Naive thymus-derived CD4-positive, alpha-beta T cell (primary cell): ENCODE results near the gene IGDCC3. TPM values are rescaled to one million over a fixed set of nuclear protein-coding genes. Genes with fewer than 3 reads are reported as not detected.

ENCODE experiments used
- ATAC-seq: fragments of 150-1000 bp; cut with Tn5 transposase; 2 replicates; pipeline ENCODE4 v1.10.0; 2021; ENCODE audit warnings: mild to moderate bottlenecking, moderate library complexity
- CTCF ChIA-PET: fragments of 350-600 bp; sonication (Branson Sonifier 250); formaldehyde crosslinking; loops from one replicate; lab custom pipeline; 2021; ENCODE audit warnings: antibody characterized with exemption; lab: Charles Lee
- POLR2A ChIA-PET: fragments of 350-600 bp; sonication (Branson Sonifier 250); formaldehyde crosslinking; loops from one replicate; lab custom pipeline; 2021; ENCODE audit warnings: antibody characterized with exemption, inconsistent platforms; lab: Charles Lee
- DNase-seq, 9 donors: peaks; one replicate each; pipeline versions ENCODE4 v3.0.0 to v3.0.0-alpha.2; 2020 to 2022; ENCODE audit warnings: mixed read lengths in 1 of 9
- H3K27ac ChIP-seq: one replicate; pipeline ENCODE4 v1.7.0; 2013; ENCODE audit warnings: mild to moderate bottlenecking, low read depth, low read length, moderate library complexity
- H3K27me3 ChIP-seq, 2 donors: one replicate each; pipeline ENCODE4 v1.7.0; 2013; ENCODE audit warnings: low read length in 2 of 2, mild to moderate bottlenecking in 2 of 2, moderate library complexity in 2 of 2; ENCODE audit not compliant: control insufficient read depth in 2 of 2, insufficient read depth in 2 of 2
- H3K36me3 ChIP-seq, 3 experiments: 1 replicate in 2 of 3; 2 replicates in 1 of 3; pipeline ENCODE4 v1.7.0; 2013; ENCODE audit warnings: low read length in 3 of 3, mild to moderate bottlenecking in 3 of 3, moderate library complexity in 1 of 3; ENCODE audit not compliant: insufficient read depth in 3 of 3, control insufficient read depth in 2 of 3
- H3K4me1 ChIP-seq, 2 donors: one replicate each; pipeline ENCODE4 v1.7.0; 2013; ENCODE audit warnings: low read length in 2 of 2, mild to moderate bottlenecking in 2 of 2, moderate library complexity in 1 of 2; ENCODE audit not compliant: control insufficient read depth in 2 of 2, insufficient read depth in 2 of 2
- H3K4me3 ChIP-seq: 2 replicates; pipeline ENCODE4 v1.7.0; 2013; ENCODE audit warnings: mild to moderate bottlenecking, low read length
- H3K9me3 ChIP-seq, 3 experiments: 1 replicate in 2 of 3; 2 replicates in 1 of 3; pipeline ENCODE4 v1.7.0; 2013; ENCODE audit warnings: low read length in 3 of 3; ENCODE audit not compliant: control insufficient read depth in 2 of 3
- H3K27ac Mint-ChIP-seq, 9 donors: one replicate each; pipeline ENCODE4 v1.8.0; 2020 to 2022; ENCODE audit warnings: mixed read lengths in 9 of 9, mild to moderate bottlenecking in 8 of 9, moderate library complexity in 5 of 9, inconsistent platforms in 2 of 9
- H3K27me3 Mint-ChIP-seq, 5 donors: one replicate each; pipeline ENCODE4 v1.8.0; 2021 to 2022; ENCODE audit warnings: mixed read lengths in 5 of 5, mild to moderate bottlenecking in 1 of 5
- H3K36me3 Mint-ChIP-seq, 5 donors: one replicate each; pipeline ENCODE4 v1.8.0; 2020 to 2022; ENCODE audit warnings: mixed read lengths in 5 of 5, mild to moderate bottlenecking in 3 of 5, inconsistent platforms in 1 of 5
- H3K4me1 Mint-ChIP-seq, 7 donors: one replicate each; pipeline ENCODE4 v1.8.0; 2020 to 2022; ENCODE audit warnings: mixed read lengths in 7 of 7, mild to moderate bottlenecking in 3 of 7, inconsistent platforms in 1 of 7
- H3K4me3 Mint-ChIP-seq, 10 donors: one replicate each; pipeline ENCODE4 v1.8.0; 2020 to 2022; ENCODE audit warnings: mild to moderate bottlenecking in 10 of 10, mixed read lengths in 10 of 10, moderate library complexity in 6 of 10, inconsistent platforms in 2 of 10
- H3K9me3 Mint-ChIP-seq, 11 donors: one replicate each; pipeline ENCODE4 v1.8.0; 2020 to 2022; ENCODE audit warnings: mixed read lengths in 11 of 11, mild to moderate bottlenecking in 4 of 11, inconsistent platforms in 1 of 11, moderate library complexity in 1 of 11
- intact Hi-C, 2 donors: fragments of 100-400 bp; cut with micrococcal nuclease; formaldehyde crosslinking; loops; one replicate each; pipeline ENCODE4 v1.15.1; 2023
- polyA plus RNA-seq, 2 donors: library from polyadenylated mRNA; unstranded; fragments of 300-500 nt; fragmentation: Illumina TruSeq; gene quantifications; one replicate each; pipeline ENCODE4 v1.2.3, GENCODE V29; 2021
- total RNA-seq, 6 experiments: library from RNA in 5 of 6; stranded (reverse) in 5 of 6; gene quantifications; 1 replicate in 5 of 6; 2 replicates in 1 of 6; pipeline ENCODE4 v1.2.3 and lab custom pipeline; 2021 to 2026

The IGDCC3 gene
- total and polyA plus RNA-seq, 7 experiments from 2014 or later = not detected

- DNase-seq = no peak
- POLR2A ChIA-PET = no interaction called here
- H3K27ac ChIP-seq = no peak overlapping the region
- H3K4me1 ChIP-seq = no peaks in the 10 kb centered on the region
- no peaks in the 10 kb centered on the region for H3K36me3 ChIP-seq
- H3K27me3 ChIP-seq = no peaks in the 10 kb centered on the region
- Mint-ChIP-seq H3K9me3 (peaks cover 0 to 3% (median 0%) of the 10 kb centered on the region in 11 donors), H3K4me3 (no peak overlapping the region), H3K27ac (no peak overlapping the region), H3K4me1 (peaks cover 0 to 6% (median 0%) of the 10 kb centered on the region in 7 donors), H3K36me3 (no peaks in the 10 kb centered on the region), H3K27me3 (peaks cover 8 to 31% (median 26%) of the 10 kb centered on the region in 5 donors)
- CTCF ChIA-PET = no interaction called here
- H3K4me3 ChIP-seq = no peak overlapping the region
- ATAC-seq = no peak
- intact Hi-C loops = no loop called here
- H3K9me3 ChIP-seq = no peaks in the 10 kb centered on the region
Measured at GRCh38 chr15:65413051-65413759, 35.4 kb upstream of the IGDCC3 start.

GRCh38 chr15:65412556-65412955 is 34.8 kb upstream of the IGDCC3 start:
- Histone ChIP-seq H3K9me3 (no peaks in the 10 kb centered on the region), H3K4me1 (no peaks in the 10 kb centered on the region), H3K4me3 (no peak overlapping the region), H3K36me3 (no peaks in the 10 kb centered on the region), H3K27me3 (no peaks in the 10 kb centered on the region), H3K27ac (no peak overlapping the region)
- peaks cover 0 to 6% (median 0%) of the 10 kb centered on the region in 7 donors for H3K4me1 Mint-ChIP-seq
- H3K36me3 Mint-ChIP-seq = no peaks in the 10 kb centered on the region
- CTCF ChIA-PET = no interaction called here
- no peak for DNase-seq
- POLR2A ChIA-PET = no interaction called here
- ATAC-seq = no peak
- intact Hi-C loops = no loop called here
- peaks cover 0 to 3% (median 0%) of the 10 kb centered on the region in 11 donors for H3K9me3 Mint-ChIP-seq
- peaks cover 8 to 27% (median 21%) of the 10 kb centered on the region in 5 donors for H3K27me3 Mint-ChIP-seq
- no peak overlapping the region for H3K4me3 Mint-ChIP-seq
- H3K27ac Mint-ChIP-seq = no peak overlapping the region

- Histone ChIP-seq H3K27me3 (no peaks in the 10 kb centered on the region), H3K9me3 (no peaks in the 10 kb centered on the region), H3K36me3 (no peaks in the 10 kb centered on the region), H3K4me1 (no peaks in the 10 kb centered on the region), H3K4me3 (no peak overlapping the region), H3K27ac (no peak overlapping the region)
- ATAC-seq (no peak), DNase-seq (no peak)
- intact Hi-C loops = no loop called here
- no peak overlapping the region for H3K4me3 Mint-ChIP-seq
- ChIA-PET POLR2A (no interaction called here), CTCF (no interaction called here)
- no peaks in the 10 kb centered on the region for H3K9me3 Mint-ChIP-seq
- H3K27ac Mint-ChIP-seq = no peak overlapping the region
- H3K36me3 Mint-ChIP-seq = no peaks in the 10 kb centered on the region
- H3K27me3 Mint-ChIP-seq = peaks cover 8 to 21% (median 13%) of the 10 kb centered on the region in 5 donors
- H3K4me1 Mint-ChIP-seq = peaks cover 0 to 6% (median 0%) of the 10 kb centered on the region in 7 donors
Measured at GRCh38 chr15:65411465-65412071, 33.8 kb upstream of the IGDCC3 start.

- POLR2A ChIA-PET = no interaction called here
- Mint-ChIP-seq H3K27ac (no peak overlapping the region), H3K36me3 (no peaks in the 10 kb centered on the region), H3K9me3 (no peaks in the 10 kb centered on the region), H3K27me3 (peaks cover 8 to 24% (median 9%) of the 10 kb centered on the region in 5 donors), H3K4me3 (no peak overlapping the region), H3K4me1 (peaks cover 0 to 6% (median 0%) of the 10 kb centered on the region in 7 donors)
- Histone ChIP-seq H3K36me3 (no peaks in the 10 kb centered on the region), H3K9me3 (no peaks in the 10 kb centered on the region), H3K4me3 (no peak overlapping the region), H3K27ac (no peak overlapping the region), H3K27me3 (no peaks in the 10 kb centered on the region), H3K4me1 (no peaks in the 10 kb centered on the region)
- ATAC-seq (no peak), DNase-seq (no peak)
- intact Hi-C loops = no loop called here
- CTCF ChIA-PET = no interaction called here
Measured at GRCh38 chr15:65410972-65411371, 33.2 kb upstream of the IGDCC3 start.

GRCh38 chr15:65410036-65410435 is 32.2 kb upstream of the IGDCC3 start:
- no peaks in the 10 kb centered on the region for H3K36me3 Mint-ChIP-seq

GRCh38 chr15:65409036-65409631 is 31.3 kb upstream of the IGDCC3 start:
- H3K36me3 ChIP-seq = no peaks in the 10 kb centered on the region
- H3K4me1 Mint-ChIP-seq = peaks cover 0 to 6% (median 0%) of the 10 kb centered on the region in 7 donors
- ATAC-seq (no peak), DNase-seq (no peak)
- H3K9me3 Mint-ChIP-seq = no peaks in the 10 kb centered on the region
- no peaks in the 10 kb centered on the region for H3K27me3 ChIP-seq
- no peak overlapping the region for H3K27ac Mint-ChIP-seq
- POLR2A ChIA-PET = interaction anchor here (0.6 kb wide), 1 partner anchor 194 kb away, joined by 3 read pairs; no protein-coding TSS in a partner anchor
- H3K4me3 Mint-ChIP-seq = no peak overlapping the region
- peaks cover 8 to 37% (median 16%) of the 10 kb centered on the region in 5 donors for H3K27me3 Mint-ChIP-seq
- no peaks in the 10 kb centered on the region for H3K36me3 Mint-ChIP-seq
- no peaks in the 10 kb centered on the region for H3K4me1 ChIP-seq
- intact Hi-C loops = no loop called here
- CTCF ChIA-PET = no interaction called here
- H3K9me3 ChIP-seq = no peaks in the 10 kb centered on the region
- H3K27ac ChIP-seq = no peak overlapping the region
- H3K4me3 ChIP-seq = no peak overlapping the region

More at GRCh38 chr15:65410036-65410435, 32.2 kb upstream of the IGDCC3 start:
- Mint-ChIP-seq H3K27me3 (peaks cover 8 to 29% (median 9%) of the 10 kb centered on the region in 5 donors), H3K27ac (no peak overlapping the region), H3K9me3 (no peaks in the 10 kb centered on the region), H3K4me3 (no peak overlapping the region), H3K4me1 (peaks cover 0 to 6% (median 0%) of the 10 kb centered on the region in 7 donors)
- H3K36me3 ChIP-seq = no peaks in the 10 kb centered on the region
- no peaks in the 10 kb centered on the region for H3K9me3 ChIP-seq
- intact Hi-C loops = no loop called here
- no peak overlapping the region for H3K27ac ChIP-seq
- H3K27me3 ChIP-seq = no peaks in the 10 kb centered on the region
- ATAC-seq = no peak
- no peak for DNase-seq
- no peaks in the 10 kb centered on the region for H3K4me1 ChIP-seq
- CTCF ChIA-PET = no interaction called here
- H3K4me3 ChIP-seq = no peak overlapping the region
- POLR2A ChIA-PET = no interaction called here
